HG03139 (cell line): Measurements from ENCODE around the gene ADAMTS17.

Source experiments
- ATAC-seq: cut with Tn5 transposase; IDR thresholded peaks from one replicate; pipeline ENCODE4 v1.9.1; 2021; ENCODE audit not compliant: unreplicated experiment

Gene ADAMTS17

GRCh38 chr15:100005715-100006114 is 336.1 kb downstream of the ADAMTS17 start:
- ATAC-seq, result no peak

- no peak for ATAC-seq
Measured at GRCh38 chr15:100005013-100005412, 336.8 kb downstream of the ADAMTS17 start.

GRCh38 chr15:100002787-100003536 is 338.8 kb downstream of the ADAMTS17 start:
- ATAC-seq, result no peak

GRCh38 chr15:100002086-100002620 is 339.6 kb downstream of the ADAMTS17 start:
- ATAC-seq, result no peak

DNA sequence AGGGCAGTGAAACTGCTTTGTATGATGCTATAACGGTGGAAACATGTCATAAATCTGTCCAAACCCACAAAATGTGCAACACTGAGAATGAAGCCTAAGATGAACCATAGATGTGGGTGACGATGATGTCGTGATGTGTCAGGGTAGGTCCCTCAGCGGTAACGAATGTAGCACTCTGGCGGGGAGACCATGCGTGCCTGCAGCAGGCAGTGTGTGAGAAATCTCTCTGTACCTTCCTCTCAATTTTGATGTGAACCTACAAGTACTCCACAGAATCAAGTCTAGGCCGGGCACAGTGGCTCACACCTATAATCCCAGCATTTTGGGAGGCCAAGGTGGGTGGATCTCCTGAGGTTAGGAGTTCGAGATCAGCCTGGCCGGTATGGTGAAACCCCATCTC is 340.4 kb downstream of the ADAMTS17 start:
- ATAC-seq, result no peak

GRCh38 chr15:99999282-100000070 is 342.3 kb downstream of the ADAMTS17 start:
- no peak for ATAC-seq

DNA sequence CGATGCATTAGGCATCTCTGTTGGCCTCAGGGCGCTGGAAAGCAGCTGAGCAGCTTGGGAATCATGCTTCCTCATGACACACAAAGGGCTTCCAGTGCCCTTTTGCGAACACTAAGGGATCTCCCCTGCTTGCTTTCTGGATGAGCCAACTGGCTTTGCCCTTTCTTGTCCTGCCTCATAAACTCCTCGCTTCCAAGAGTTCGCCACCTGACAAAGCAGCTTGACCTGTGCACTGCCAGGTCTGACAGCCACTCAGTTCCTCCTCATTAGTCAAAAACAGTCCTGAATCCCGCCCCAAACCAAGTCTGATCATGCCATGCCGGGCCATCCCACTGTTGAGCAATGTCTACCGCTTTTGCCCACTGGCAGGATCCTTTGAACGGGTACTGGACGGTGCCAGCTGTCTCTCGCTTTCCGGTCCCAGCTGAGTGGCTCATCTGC is 343.1 kb downstream of the ADAMTS17 start:
- no peak for ATAC-seq

GRCh38 chr15:99997112-99997651 is 344.6 kb downstream of the ADAMTS17 start:
- no peak for ATAC-seq

GRCh38 chr15:99996660-99997059 is 345.1 kb downstream of the ADAMTS17 start:
- ATAC-seq, result no peak

GRCh38 chr15:99995543-99995942 is 346.2 kb downstream of the ADAMTS17 start:
- no peak for ATAC-seq

- ATAC-seq, result no peak
Measured at GRCh38 chr15:99994849-99995248, 346.9 kb downstream of the ADAMTS17 start.

- ATAC-seq, result no peak
Measured at GRCh38 chr15:99993681-99994131, 348.1 kb downstream of the ADAMTS17 start.

- ATAC-seq, result no peak
Measured at GRCh38 chr15:99993262-99993661, 348.5 kb downstream of the ADAMTS17 start.

DNA sequence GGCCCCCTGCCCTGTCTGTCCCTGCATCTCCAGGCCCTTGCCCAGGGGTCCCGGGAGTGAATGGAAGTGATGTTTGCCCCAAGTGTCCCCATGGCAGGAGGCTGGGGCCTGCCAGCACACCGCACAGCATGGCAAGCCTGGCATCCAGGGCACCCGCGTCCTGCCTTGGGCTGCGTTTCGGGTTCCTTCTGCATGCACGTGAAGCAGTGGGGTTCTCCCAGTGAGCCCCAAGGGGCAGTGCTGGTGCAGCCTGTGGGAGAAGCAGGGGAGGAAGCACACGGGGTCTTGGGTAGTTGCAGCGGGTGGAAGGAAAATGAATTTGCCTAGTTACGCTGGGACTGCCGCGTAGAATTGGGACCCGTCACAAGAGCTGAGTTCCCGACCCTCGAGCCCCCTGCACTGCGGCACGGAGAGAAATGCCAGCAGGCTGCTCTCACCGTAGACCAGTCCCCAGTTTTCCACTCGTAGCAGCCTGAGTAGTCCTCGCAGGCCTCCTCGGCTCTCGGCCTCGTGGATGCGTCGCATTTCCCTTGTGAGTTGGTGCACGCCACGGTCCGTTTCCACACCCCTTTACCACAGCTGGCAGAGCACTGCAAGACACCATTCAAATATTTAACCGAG is 349.1 kb downstream of the ADAMTS17 start:
- ATAC-seq, result no peak

DNA sequence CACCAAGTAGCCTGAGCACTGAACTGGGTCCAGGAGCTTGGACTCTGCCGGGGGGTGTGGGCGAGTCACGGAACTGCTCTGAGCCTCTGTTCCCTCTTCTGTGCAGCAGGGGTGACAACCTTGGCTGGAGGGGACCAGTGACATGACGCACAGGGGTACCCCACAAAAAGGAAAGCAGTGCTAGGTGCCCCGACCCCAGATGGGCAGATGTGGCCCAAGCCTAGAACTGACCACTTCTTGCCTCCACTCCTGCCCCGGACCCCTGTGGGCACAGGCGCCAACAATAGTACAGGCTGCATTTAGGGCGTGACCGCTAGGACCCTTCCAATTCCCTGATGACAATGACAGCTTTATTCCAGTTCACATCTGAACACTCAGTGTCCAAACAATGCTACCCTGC is 352.7 kb downstream of the ADAMTS17 start:
- ATAC-seq, result no peak

GRCh38 chr15:99987701-99988100 is 354.1 kb downstream of the ADAMTS17 start:
- ATAC-seq, result no peak

DNA sequence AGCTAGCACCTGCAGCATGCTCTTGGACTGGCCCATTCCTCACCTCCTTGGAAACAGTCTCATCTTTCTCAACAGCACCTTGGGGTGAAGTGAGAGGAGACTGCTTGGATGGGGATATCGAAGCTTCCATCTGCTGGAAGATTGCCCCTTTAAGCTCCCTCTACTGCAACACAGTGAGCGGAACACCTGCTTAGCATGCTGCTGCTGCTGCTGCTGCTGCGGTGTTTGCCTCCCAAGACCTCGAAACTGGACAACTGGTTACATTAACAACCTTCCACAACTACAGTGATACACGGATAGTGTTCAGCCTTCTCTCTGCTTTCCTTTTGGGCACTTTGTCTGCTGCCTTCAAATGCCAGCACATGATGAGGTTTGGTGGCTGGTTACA is 354.7 kb downstream of the ADAMTS17 start:
- no peak for ATAC-seq

- ATAC-seq, result no peak
Measured at GRCh38 chr15:99986297-99987118, 355.3 kb downstream of the ADAMTS17 start.

GRCh38 chr15:99985878-99986277 is 355.9 kb downstream of the ADAMTS17 start:
- no peak for ATAC-seq

DNA sequence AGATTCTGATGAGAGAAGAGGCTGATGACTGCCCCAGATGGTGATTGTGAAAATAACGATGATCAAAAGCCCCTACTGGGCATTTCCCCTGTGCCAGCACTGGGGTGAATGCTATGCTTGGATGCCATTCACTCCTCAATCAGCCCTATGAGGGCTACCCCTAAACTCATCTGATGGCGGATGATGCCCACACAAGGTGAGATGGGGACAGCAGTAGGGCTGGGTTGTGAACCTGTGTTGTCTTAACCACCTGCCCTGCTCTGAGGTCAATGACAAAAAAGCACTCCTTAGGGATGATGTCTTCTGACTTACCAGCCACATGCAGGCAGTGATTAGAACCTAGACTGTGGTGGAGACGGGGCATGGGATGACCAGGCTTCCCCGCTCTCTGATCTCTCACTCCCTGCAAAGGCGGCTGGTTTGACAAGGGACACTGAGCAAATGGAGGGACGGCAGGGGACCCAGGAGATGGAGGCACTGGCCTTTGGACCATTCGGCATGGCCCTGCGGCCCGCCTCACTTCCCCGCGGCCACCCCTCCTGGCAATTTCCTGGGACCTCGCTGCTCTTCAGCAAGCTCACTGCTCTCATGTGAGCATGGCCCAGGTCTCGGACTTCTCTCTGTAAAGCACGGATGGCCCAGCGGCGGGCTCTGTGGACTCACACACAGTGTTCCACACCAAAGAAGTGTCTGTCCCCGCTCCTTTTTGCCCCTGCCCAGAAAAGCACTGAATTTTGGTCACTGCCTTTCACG is 357.1 kb downstream of the ADAMTS17 start:
- no peak for ATAC-seq
